GM19239 (cell line): ENCODE data around the gene MAP3K4.

Experiments
- DNase-seq: peaks from one replicate; pipeline ENCODE4 v3.0.0; 2011; ENCODE audit warnings: low spot score; ENCODE audit not compliant: insufficient read length
- FAIRE-seq: peaks from 2 replicates; lab custom pipeline; 2011; peaks lifted over from hg19 to GRCh38; lab: Jason Lieb, UNC

The MAP3K4 gene

GRCh38 chr6:161035182-161035980, 43.8 kb downstream of the MAP3K4 start:
- FAIRE-seq (peak; percentile 76), DNase-seq (no peak)

GRCh38 chr6:161035981-161036263, 44.4 kb downstream of the MAP3K4 start:
- no peak for DNase-seq
- FAIRE-seq, result no peak

- peak; percentile 60 for FAIRE-seq
- no peak for DNase-seq
Observed at GRCh38 chr6:161037873-161038228, 46.3 kb downstream of the MAP3K4 start.

GRCh38 chr6:161038229-161039031, 46.9 kb downstream of the MAP3K4 start:
- DNase-seq (no peak), FAIRE-seq (peak; percentile 79)

- no peak for FAIRE-seq
- DNase-seq, result no peak
Observed at GRCh38 chr6:161041274-161041673, 49.7 kb downstream of the MAP3K4 start.

GRCh38 chr6:161044335-161044734, 52.8 kb downstream of the MAP3K4 start:
- FAIRE-seq, result no peak
- DNase-seq, result no peak

- no peak for DNase-seq
- FAIRE-seq, result no peak
Observed at GRCh38 chr6:161048641-161049040, 57.1 kb downstream of the MAP3K4 start.

- DNase-seq (no peak), FAIRE-seq (no peak)
Observed at GRCh38 chr6:161050134-161050765, 58.7 kb downstream of the MAP3K4 start.

- no peak for FAIRE-seq
- no peak for DNase-seq
Observed at GRCh38 chr6:161053103-161053502, 61.5 kb downstream of the MAP3K4 start.

GRCh38 chr6:161054876-161055275, 63.3 kb downstream of the MAP3K4 start:
- FAIRE-seq (no peak), DNase-seq (no peak)

GRCh38 chr6:161056451-161056850, 64.9 kb downstream of the MAP3K4 start:
- peak; percentile 58 for FAIRE-seq

GRCh38 chr6:161057103-161058091, 65.8 kb downstream of the MAP3K4 start:
- DNase-seq (no peak), FAIRE-seq (no peak)

More at GRCh38 chr6:161056451-161056850, 64.9 kb downstream of the MAP3K4 start:
- DNase-seq, result no peak

- no peak for FAIRE-seq
Observed at GRCh38 chr6:161058741-161059140, 67.2 kb downstream of the MAP3K4 start.

GRCh38 chr6:161061576-161061975, 70.0 kb downstream of the MAP3K4 start:
- DNase-seq (no peak), FAIRE-seq (peak; percentile 84)

More at GRCh38 chr6:161058741-161059140, 67.2 kb downstream of the MAP3K4 start:
- DNase-seq, result no peak

GRCh38 chr6:161064915-161065314, 73.3 kb downstream of the MAP3K4 start:
- DNase-seq, result no peak
- FAIRE-seq, result peak; percentile 4

- no peak for DNase-seq
- FAIRE-seq, result no peak
Observed at GRCh38 chr6:161066511-161066910, 74.9 kb downstream of the MAP3K4 start.

- no peak for DNase-seq
- FAIRE-seq, result no peak
Observed at GRCh38 chr6:161067749-161068148, 76.2 kb downstream of the MAP3K4 start.

- DNase-seq, result no peak
- FAIRE-seq, result no peak
Observed at GRCh38 chr6:161068321-161068741, 76.8 kb downstream of the MAP3K4 start.

- no peak for DNase-seq
- no peak for FAIRE-seq
Observed at GRCh38 chr6:161073930-161074329, 82.4 kb downstream of the MAP3K4 start.
